ENCODE results near the gene ALOX5AP. TPM values are rescaled to one million over a fixed set of nuclear protein-coding genes. Genes with fewer than 3 reads are reported as not detected.

The ALOX5AP gene
- total RNA-seq, 4 donors from 2014 or later, result 14.8 to 48.2 (median 17.2) TPM

DNA sequence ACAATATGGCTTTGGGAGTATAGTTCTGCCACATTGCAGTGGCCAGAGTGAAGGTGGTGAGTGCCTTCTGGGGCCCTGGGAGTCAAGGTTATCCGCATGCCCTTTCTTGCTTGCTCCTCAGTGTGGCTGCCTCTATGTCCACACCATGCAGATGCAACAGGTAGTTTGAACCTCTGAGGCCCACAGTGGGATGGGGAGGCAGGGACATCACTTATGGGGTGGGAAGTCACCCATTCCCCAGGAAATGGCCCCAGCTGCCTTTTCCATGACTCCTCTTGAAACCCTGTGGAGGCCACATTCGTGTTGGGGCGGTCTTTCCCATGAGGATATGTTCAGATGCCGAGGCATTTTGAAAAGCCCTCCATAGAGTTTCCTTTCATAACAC, 20.0 kb upstream of the ALOX5AP start:
- TF ChIP-seq POLR2AphosphoS5 (IDR thresholded peaks at IDR 0.05) (no peak), CTCF (IDR thresholded peaks at IDR 0.05) (no peak), POLR2A (IDR thresholded peaks at IDR 0.05; ENCODE audit: low read depth) (no peak), EP300 (IDR thresholded peaks at IDR 0.05) (no peak)
- no peak for DNase-seq (ENCODE audit: extremely low spot score)
- Histone ChIP-seq H3K27me3 (no peaks in the 10 kb centered on the region), H3K27ac (replicated peaks in 1 of 4) (no peak overlapping the region), H3K4me3 (no peak overlapping the region), H3K36me3 (no peaks in the 10 kb centered on the region), H3K4me1 (peaks cover 0 to 6% (median 0%) of the 10 kb centered on the region in 4 donors), H3K9me3 (no peaks in the 10 kb centered on the region)
- 93% methylated on average over 4 of the region's 4 CpGs for WGBS
- intact Hi-C loops (cut with DNase I), result no loop called here

DNA sequence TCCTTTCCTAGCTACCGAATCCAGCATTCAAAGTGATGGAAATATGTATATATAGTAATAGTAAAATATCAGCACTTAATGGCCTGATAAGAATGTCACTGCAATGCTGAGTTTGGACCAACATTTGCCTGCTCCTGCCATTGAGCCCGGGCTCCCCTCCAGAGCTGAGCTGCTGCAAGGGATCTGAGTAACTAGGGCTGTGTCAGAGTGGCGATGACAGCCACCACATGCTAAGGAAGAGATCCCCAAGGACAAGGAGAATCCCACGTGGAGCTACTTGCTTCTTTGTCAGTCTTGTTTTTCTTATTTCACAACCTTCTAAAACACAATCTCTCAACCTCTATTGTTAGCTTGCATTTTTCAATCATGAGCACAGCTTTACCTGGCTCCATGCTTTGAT, 19.5 kb upstream of the ALOX5AP start:
- DNase-seq (ENCODE audit: extremely low spot score), result no peak
- Histone ChIP-seq H3K27ac (replicated peaks in 1 of 4) (no peak overlapping the region), H3K4me3 (no peak overlapping the region), H3K36me3 (no peaks in the 10 kb centered on the region), H3K4me1 (peaks cover 0 to 6% (median 0%) of the 10 kb centered on the region in 4 donors), H3K9me3 (no peaks in the 10 kb centered on the region), H3K27me3 (no peaks in the 10 kb centered on the region)
- intact Hi-C loops (cut with DNase I), result no loop called here
- 78% methylated on average over 4 of the region's 4 CpGs for WGBS
- TF ChIP-seq CTCF (IDR thresholded peaks at IDR 0.05), result no peak

DNA sequence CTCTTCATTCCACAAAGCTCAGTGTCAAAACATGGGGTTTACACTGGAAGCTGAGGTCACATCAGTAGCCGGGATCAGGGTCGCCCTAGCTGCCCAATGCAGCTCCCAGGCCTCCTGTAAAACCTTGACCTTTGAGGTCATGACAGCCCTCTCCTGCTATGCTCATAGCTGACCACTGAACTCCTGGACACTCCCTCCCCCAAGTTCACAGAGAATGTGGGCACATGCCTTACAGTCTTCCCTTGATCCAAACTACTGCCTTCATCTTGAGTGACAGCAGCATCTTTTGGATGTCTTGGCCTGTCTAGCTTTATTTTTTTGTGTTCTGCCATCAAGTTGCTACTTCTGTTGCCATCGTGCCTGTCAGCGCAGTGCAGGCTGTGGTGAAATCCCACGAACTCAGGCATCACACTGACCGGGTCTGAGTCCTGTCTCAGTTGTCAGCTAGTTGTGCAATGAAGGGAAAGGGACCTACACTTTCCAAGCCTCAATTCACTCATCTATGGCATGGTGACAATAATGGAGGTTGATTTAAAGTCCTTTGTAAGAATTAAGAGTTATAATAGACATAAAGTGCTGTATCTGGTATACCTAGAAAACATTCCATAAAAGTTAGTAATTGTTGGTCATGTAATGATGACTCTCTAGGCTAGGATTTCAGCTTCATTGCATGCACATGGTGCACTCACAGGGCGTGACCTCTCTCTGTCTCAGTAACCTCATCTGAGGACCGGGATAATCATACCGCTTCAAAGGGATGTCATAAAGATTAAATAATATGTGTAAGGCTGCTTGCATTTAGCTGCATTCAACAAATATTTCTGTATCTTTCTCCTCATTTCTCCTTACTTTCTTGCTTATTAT, 16.4 kb upstream of the ALOX5AP start:
- no peaks in the 10 kb centered on the region for H3K27me3 ChIP-seq
- intact Hi-C loops (cut with DNase I), result no loop called here
- no peak for TF ChIP-seq POLR2AphosphoS5 (IDR thresholded peaks at IDR 0.05)
- no peak for TF ChIP-seq EP300 (IDR thresholded peaks at IDR 0.05)
- TF ChIP-seq POLR2A (IDR thresholded peaks at IDR 0.05; ENCODE audit: low read depth), result no peak
- TF ChIP-seq CTCF (IDR thresholded peaks at IDR 0.05), result no peak
- no peak for DNase-seq (ENCODE audit: extremely low spot score)
- H3K27ac ChIP-seq (replicated peaks in 1 of 4), result no peak overlapping the region
- H3K9me3 ChIP-seq, result no peaks in the 10 kb centered on the region
- H3K4me1 ChIP-seq, result no peaks in the 10 kb centered on the region
- H3K36me3 ChIP-seq, result no peaks in the 10 kb centered on the region
- WGBS, result 84% methylated on average over 9 of the region's 9 CpGs
- no peak overlapping the region for H3K4me3 ChIP-seq

DNA sequence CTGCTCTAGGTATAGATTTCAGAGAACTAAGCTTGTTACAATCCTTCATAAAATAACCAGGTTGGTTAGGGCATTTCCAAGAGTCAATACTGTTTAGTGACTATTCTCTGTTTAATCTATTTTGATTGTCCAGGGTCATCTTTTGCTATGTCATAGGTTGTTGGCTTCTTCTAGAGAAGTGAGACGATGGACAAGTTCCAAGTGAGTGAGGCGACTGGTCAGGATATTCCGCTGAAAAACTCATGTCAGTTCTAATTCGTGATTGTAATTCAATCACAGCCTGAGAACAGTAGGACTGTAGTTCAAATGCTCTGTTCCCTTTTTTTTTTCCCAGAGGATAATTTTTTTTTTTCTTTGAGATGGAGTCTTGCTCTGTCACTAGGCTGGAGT, 15.8 kb upstream of the ALOX5AP start:
- DNase-seq (ENCODE audit: extremely low spot score), result no peak
- Histone ChIP-seq H3K9me3 (no peaks in the 10 kb centered on the region), H3K36me3 (no peaks in the 10 kb centered on the region), H3K27me3 (no peaks in the 10 kb centered on the region), H3K4me3 (no peak overlapping the region), H3K4me1 (no peaks in the 10 kb centered on the region), H3K27ac (replicated peaks in 1 of 4) (no peak overlapping the region)
- 71% methylated on average over 4 of the region's 4 CpGs for WGBS
- intact Hi-C loops (cut with DNase I), result no loop called here
- TF ChIP-seq POLR2A (IDR thresholded peaks at IDR 0.05; ENCODE audit: low read depth) (no peak), CTCF (IDR thresholded peaks at IDR 0.05) (no peak), POLR2AphosphoS5 (IDR thresholded peaks at IDR 0.05) (no peak)
